AG04450 (cell line): ENCODE measurements around the gene CCDC137. TPM values are rescaled to one million over a fixed set of nuclear protein-coding genes. Genes with fewer than 3 reads are reported as not detected.

Experiments used
- CTCF ChIA-PET: fragments of 300-600, 350-600 bp; formaldehyde crosslinking; extraction: SDS; loops from one replicate; lab custom pipeline; 2022; ENCODE audit warnings: antibody characterized with exemption, inconsistent platforms; lab: Charles Lee
- POLR2A ChIA-PET: fragments of 350-600 bp; formaldehyde crosslinking; extraction: SDS; loops from one replicate; lab custom pipeline; 2021; ENCODE audit warnings: antibody characterized with exemption, inconsistent platforms; lab: Yijun Ruan, JAX
- DNase-seq: peaks from one replicate; pipeline ENCODE4 v3.0.0-alpha.2; 2011; ENCODE audit warnings: low read depth, low spot score
- H3K27ac ChIP-seq: one replicate; pipeline ENCODE4 v1.5.1; 2012; ENCODE audit warnings: low read depth, low read length, control low read depth
- H3K27me3 ChIP-seq: one replicate; pipeline ENCODE4 v1.6.0; 2012; ENCODE audit warnings: low read length; ENCODE audit not compliant: control insufficient read depth, insufficient read depth
- H3K4me3 ChIP-seq: 2 replicates; pipeline ENCODE4 v1.5.1; 2011; ENCODE audit warnings: mild to moderate bottlenecking, low read depth, low read length, control low read depth
- H3K9me3 ChIP-seq: 2 replicates; pipeline ENCODE4 v1.5.1; 2012; ENCODE audit warnings: low read length; ENCODE audit not compliant: control insufficient read depth, insufficient read depth
- CTCF ChIP-seq: IDR thresholded peaks from 2 replicates; pipeline ENCODE4 v1.5.1; 2011; ENCODE audit warnings: low read depth, low read length, control low read depth, inconsistent platforms
- polyA plus RNA-seq: library from polyadenylated mRNA; depleted of rRNA; stranded (reverse); fragments of >200 nt; gene quantifications from 2 replicates; pipeline ENCODE4 v1.2.3, GENCODE V29; 2011

CCDC137 gene
- polyA plus RNA-seq, 1 experiment, result 10.7 TPM

- Histone ChIP-seq H3K27me3 (no peaks in the 10 kb centered on the region), H3K9me3 (no peaks in the 10 kb centered on the region; the same call in 1 of the 2 replicates), H3K4me3 (no peak overlapping the region), H3K27ac (no peak overlapping the region)
- ChIA-PET POLR2A (interaction anchor here (0.6 to 1.5 kb wide), 4 partner anchors 11 to 225 kb away, joined by 3 to 6 read pairs (median 4); partner anchors contain the start of genes ARL16 and HGS), CTCF (no interaction called here)
- no peak for TF ChIP-seq CTCF
- DNase-seq, result no peak
Observed at GRCh38 chr17:81696218-81696941, 29.8 kb downstream of the CCDC137 start.

DNA sequence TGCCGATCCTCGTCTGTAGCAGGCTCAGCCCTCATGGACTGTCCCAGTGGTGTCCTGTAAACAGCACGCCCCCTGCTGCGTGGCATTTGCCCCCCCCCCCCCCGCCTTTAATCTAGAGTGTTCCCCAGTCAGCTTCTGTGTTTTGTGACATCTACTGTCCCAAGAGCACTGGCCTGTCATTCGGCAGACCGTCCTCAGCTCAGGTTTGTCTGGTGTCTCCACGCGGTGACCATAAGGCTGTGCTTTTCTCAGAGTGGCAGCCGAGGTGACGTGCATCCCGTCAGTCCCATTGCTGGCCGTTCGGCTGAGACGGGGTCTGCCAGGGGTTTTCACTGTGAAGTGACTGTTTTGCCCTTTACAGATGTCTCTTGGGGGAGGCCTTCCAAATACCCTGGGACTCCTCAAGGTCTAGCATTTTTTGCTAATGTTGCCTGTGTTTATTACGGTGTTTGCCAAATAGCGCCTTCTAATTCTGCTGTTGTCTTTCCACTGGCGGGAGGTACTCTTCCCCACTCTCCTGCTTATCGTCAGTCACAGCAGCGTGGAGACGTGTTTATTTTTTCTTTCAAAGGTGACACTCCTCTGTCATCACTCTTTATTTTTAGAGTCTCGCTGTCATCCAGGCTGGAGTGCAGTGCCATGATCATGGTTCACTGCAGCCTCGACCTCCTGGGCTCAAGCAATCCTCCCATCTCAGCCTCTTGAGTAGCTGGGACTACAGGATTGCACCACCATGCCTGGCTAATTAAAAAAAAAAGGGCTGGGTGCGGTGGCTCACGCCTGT, 30.9 kb downstream of the CCDC137 start:
- POLR2A ChIA-PET, result no interaction called here
- Histone ChIP-seq H3K27ac (no peak overlapping the region), H3K9me3 (no peaks in the 10 kb centered on the region; the same call in 1 of the 2 replicates), H3K27me3 (no peaks in the 10 kb centered on the region), H3K4me3 (no peak overlapping the region)
- DNase-seq, result no peak
- CTCF ChIA-PET, result no interaction called here
- TF ChIP-seq CTCF, result no peak

- Histone ChIP-seq H3K27me3 (no peaks in the 10 kb centered on the region), H3K27ac (peak overlapping the region; percentile 21), H3K9me3 (no peaks in the 10 kb centered on the region; the same call in 1 of the 2 replicates), H3K4me3 (no peak overlapping the region)
- ChIA-PET POLR2A (interaction anchor here (3.8 kb wide), 1 partner anchor 17 kb away, joined by 35 read pairs; the partner anchor contains the start of genes ARL16 and HGS), CTCF (no interaction called here)
- DNase-seq, result no peak
- TF ChIP-seq CTCF, result no peak
Observed at GRCh38 chr17:81700353-81701287, 34.1 kb downstream of the CCDC137 start.

DNA sequence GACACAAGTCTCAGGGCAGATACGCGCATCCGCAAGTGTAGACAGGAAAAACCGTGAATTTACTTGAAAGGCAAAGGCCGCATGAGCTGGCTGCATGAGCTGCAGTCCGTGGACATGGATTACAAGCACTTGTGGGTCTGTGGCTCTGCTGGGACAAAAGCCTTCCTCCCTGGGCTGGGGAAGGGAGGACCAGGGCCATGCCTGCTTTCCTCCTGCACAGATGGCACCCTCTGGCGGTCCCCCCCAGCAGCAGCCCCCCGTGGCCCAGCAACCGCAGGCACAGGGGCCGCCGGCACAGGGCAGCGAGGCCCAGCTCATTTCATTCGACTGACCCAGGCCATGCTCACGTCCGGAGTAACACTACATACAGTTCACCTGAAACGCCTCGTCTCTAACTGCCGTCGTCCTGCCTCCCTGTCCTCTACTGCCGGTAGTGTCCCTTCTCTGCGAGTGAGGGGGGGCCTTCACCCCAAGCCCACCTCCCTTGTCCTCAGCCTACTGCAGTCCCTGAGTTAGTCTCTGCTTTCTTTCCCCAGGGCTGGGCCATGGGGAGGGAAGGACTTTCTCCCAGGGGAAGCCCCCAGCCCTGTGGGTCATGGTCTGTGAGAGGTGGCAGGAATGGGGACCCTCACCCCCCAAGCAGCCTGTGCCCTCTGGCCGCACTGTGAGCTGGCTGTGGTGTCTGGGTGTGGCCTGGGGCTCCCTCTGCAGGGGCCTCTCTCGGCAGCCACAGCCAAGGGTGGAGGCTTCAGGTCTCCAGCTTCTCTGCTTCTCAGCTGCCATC, 34.9 kb downstream of the CCDC137 start:
- DNase-seq, result no peak
- H3K27ac ChIP-seq, result peak overlapping the region; percentile 21
- H3K9me3 ChIP-seq, result no peaks in the 10 kb centered on the region; the same call in 1 of the 2 replicates
- no peaks in the 10 kb centered on the region for H3K27me3 ChIP-seq
- H3K4me3 ChIP-seq, result peak overlapping the region; percentile 90
- CTCF ChIA-PET, result interaction anchor here (1.2 kb wide), 1 partner anchor 16 kb away, joined by 3 read pairs; no protein-coding TSS in a partner anchor
- POLR2A ChIA-PET, result interaction anchor here (0.5 to 3.8 kb wide), 5 partner anchors 18 to 239 kb away, joined by 3 to 35 read pairs (median 5); partner anchors contain the start of genes ARL16, CCDC137, HGS and MCRIP1
- TF ChIP-seq CTCF, result 0 out of 2 replicates have a peak, but pooled peaks have one; percentile 7
